Mammary epithelial cell (primary cell): ENCODE measurements around the gene GPR173.

ENCODE experiments used
- EZH2 ChIP-seq: IDR thresholded peaks from 2 replicates; pipeline ENCODE4 v1.6.1; 2012; ENCODE audit warnings: low read length, inconsistent platforms, borderline replicate concordance
- TF ChIP-seq, protein P1 (sequence below), 2 donors: IDR thresholded peaks in 1 of 2; conservative IDR thresholded peaks in 1 of 2; 2 replicates each; pipeline ENCODE4 v1.5.1; 2011 to 2012; ENCODE audit warnings: inconsistent platforms in 2 of 2, low read length in 2 of 2, mild to moderate bottlenecking in 2 of 2, control low read depth in 1 of 2, low read depth in 1 of 2; ENCODE audit not compliant: insufficient read depth in 1 of 2; ENCODE audit errors: extremely low read depth in 1 of 2

DNA sequence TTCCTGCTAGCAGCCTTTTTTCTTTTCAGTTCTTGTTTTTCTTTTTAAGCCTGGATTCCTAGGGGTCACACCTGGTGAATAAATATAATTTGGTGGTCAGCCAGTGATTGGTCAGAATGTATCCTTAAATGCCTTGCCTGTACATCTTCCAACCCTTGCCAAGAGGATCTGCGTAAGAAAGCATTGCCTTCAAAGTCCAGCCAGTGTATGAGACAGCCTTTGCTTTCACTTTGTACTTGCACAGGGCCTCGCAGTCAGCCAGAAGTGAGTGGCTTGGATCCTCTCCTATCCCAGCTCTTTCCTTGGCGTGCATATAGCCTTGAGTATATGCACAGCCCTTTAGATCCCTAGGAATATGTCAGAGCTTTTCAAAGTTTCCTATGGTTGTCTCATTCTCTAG lies 67.5 kb downstream of the GPR173 start:
- TF ChIP-seq, protein P1, sequence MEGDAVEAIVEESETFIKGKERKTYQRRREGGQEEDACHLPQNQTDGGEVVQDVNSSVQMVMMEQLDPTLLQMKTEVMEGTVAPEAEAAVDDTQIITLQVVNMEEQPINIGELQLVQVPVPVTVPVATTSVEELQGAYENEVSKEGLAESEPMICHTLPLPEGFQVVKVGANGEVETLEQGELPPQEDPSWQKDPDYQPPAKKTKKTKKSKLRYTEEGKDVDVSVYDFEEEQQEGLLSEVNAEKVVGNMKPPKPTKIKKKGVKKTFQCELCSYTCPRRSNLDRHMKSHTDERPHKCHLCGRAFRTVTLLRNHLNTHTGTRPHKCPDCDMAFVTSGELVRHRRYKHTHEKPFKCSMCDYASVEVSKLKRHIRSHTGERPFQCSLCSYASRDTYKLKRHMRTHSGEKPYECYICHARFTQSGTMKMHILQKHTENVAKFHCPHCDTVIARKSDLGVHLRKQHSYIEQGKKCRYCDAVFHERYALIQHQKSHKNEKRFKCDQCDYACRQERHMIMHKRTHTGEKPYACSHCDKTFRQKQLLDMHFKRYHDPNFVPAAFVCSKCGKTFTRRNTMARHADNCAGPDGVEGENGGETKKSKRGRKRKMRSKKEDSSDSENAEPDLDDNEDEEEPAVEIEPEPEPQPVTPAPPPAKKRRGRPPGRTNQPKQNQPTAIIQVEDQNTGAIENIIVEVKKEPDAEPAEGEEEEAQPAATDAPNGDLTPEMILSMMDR (conservative IDR thresholded peaks at IDR 0.05 in 1 of 2, IDR thresholded peaks at IDR 0.05 in 1 of 2; ENCODE audit: extremely low read depth in 1 of 2, insufficient read depth in 1 of 2, low read depth in 1 of 2, low read length in 2 of 2) = no peak
- TF ChIP-seq EZH2 = no peak
